HepG2 (cell line): Measurements from ENCODE around the gene PNLIPRP1. TPM values are rescaled to one million over a fixed set of nuclear protein-coding genes. Genes with fewer than 3 reads are reported as not detected.

Source experiments
- ATAC-seq: fragments of 200-7000 bp; cut with Tn5 transposase; 3 replicates; pipeline ENCODE4 v1.9.1; 2020; ENCODE audit warnings: mild to moderate bottlenecking, moderate library complexity
- BruUV-seq: library from RNA; stranded (reverse); fragments of 400-500 nt; replicated peaks from 2 replicates; lab custom pipeline; 2021; lab: Mats Ljungman, UMichigan
- CTCF ChIA-PET: fragments of 300-600 bp; formaldehyde crosslinking; extraction: SDS; loops from one replicate; lab custom pipeline; 2021; ENCODE audit warnings: low total read pairs, inconsistent platforms, low intra/inter-chr PET ratio; lab: Yijun Ruan, JAX
- POLR2A ChIA-PET: fragments of 350-600 bp; sonication (Branson Sonifier 250); formaldehyde crosslinking; loops from one replicate; lab custom pipeline; 2020; ENCODE audit warnings: antibody characterized with exemption, inconsistent platforms; lab: Yijun Ruan, JAX
- DNase-seq: peaks from one replicate; pipeline ENCODE4 v3.0.0-alpha.2; 2015; ENCODE audit warnings: low spot score
- FAIRE-seq: peaks from 3 replicates; lab custom pipeline; 2011; peaks lifted over from hg19 to GRCh38; lab: Jason Lieb, UNC
- H2AFZ ChIP-seq: one replicate; pipeline ENCODE4 v1.6.1; 2011; ENCODE audit warnings: low read length, inconsistent platforms
- H3K27ac ChIP-seq: fragments of 300-600 bp; 3 replicates; pipeline ENCODE4 v1.8.0; 2011; ENCODE audit warnings: mixed run types, mild to moderate bottlenecking, mixed read lengths, low read length, inconsistent platforms; ENCODE audit not compliant: insufficient read depth; ENCODE audit errors: extremely low read length
- H3K27me3 ChIP-seq, 2 experiments: fragments of 200-600 bp in 1 of 2; 2 replicates in 1 of 2; 3 replicates in 1 of 2; pipeline versions ENCODE4 v1.6.0 to v1.8.0; 2011; ENCODE audit warnings: low read length in 2 of 2, mild to moderate bottlenecking in 2 of 2, moderate library complexity in 2 of 2, inconsistent platforms in 1 of 2; ENCODE audit not compliant: insufficient read depth in 2 of 2, control insufficient read depth in 1 of 2
- H3K36me3 ChIP-seq, 2 experiments: fragments of 200-600 bp in 1 of 2; replicated peaks in 1 of 2; 2 replicates in 1 of 2; 3 replicates in 1 of 2; pipeline versions ENCODE4 v1.5.1 to v1.8.0; 2011; ENCODE audit warnings: low read length in 2 of 2, inconsistent platforms in 1 of 2; ENCODE audit not compliant: insufficient read depth in 2 of 2, control insufficient read depth in 1 of 2
- H3K4me1 ChIP-seq: 2 replicates; pipeline ENCODE4 v1.5.1; 2012; ENCODE audit warnings: low read length, inconsistent platforms; ENCODE audit not compliant: insufficient read depth
- H3K4me2 ChIP-seq: 2 replicates; pipeline ENCODE4 v1.6.0; 2011; ENCODE audit warnings: low read depth, low read length, inconsistent platforms
- H3K4me3 ChIP-seq, 3 experiments: fragments of 200-600 bp in 1 of 3; sonication (generic), shearing (Covaris generic) in 1 of 3; replicated peaks in 1 of 3; 2 replicates each; pipeline ENCODE4 v1.5.1; 2011 to 2016; ENCODE audit warnings: low read length in 3 of 3, inconsistent platforms in 2 of 3, low read depth in 2 of 3, mild to moderate bottlenecking in 2 of 3, control low read depth in 1 of 3, mixed read lengths in 1 of 3; ENCODE audit not compliant: insufficient read depth in 1 of 3
- H3K79me2 ChIP-seq: one replicate; pipeline ENCODE4 v1.6.1; 2011; ENCODE audit warnings: low read length, inconsistent platforms; ENCODE audit not compliant: insufficient read depth
- H3K9ac ChIP-seq: 2 replicates; pipeline ENCODE4 v1.6.0; 2011; ENCODE audit warnings: mild to moderate bottlenecking, low read depth, low read length, inconsistent platforms; ENCODE audit not compliant: insufficient read depth
- H3K9me3 ChIP-seq: 2 replicates; pipeline ENCODE4 v1.5.1; 2012; ENCODE audit warnings: mild to moderate bottlenecking, low read length
- H4K20me1 ChIP-seq: 2 replicates; pipeline ENCODE4 v1.6.0; 2011; ENCODE audit warnings: inconsistent platforms, mild to moderate bottlenecking, low read length, moderate library complexity; ENCODE audit not compliant: insufficient read depth
- CCAR2 ChIP-seq: fragments of 200-400 bp; formaldehyde crosslinking; optimal IDR thresholded peaks from 2 replicates; pipeline ENCODE3; 2018; ENCODE audit warnings: low read depth, mild to moderate bottlenecking, low read length, moderate library complexity
- CERS6 ChIP-seq: sonication (generic); formaldehyde crosslinking; IDR thresholded peaks from 2 replicates; pipeline ENCODE4 v1.5.0; 2020; ENCODE audit warnings: missing genetic modification reagents
- KLF13 ChIP-seq: sonication (generic); formaldehyde crosslinking; IDR thresholded peaks from 2 replicates; pipeline ENCODE4 v1.4.0; 2020; ENCODE audit warnings: mild to moderate bottlenecking, missing genetic modification reagents
- KLF6 ChIP-seq: IDR thresholded peaks from 2 replicates; pipeline ENCODE4 v1.8.0; 2016; ENCODE audit warnings: missing biosample characterization, missing genetic modification reagents
- MAFG ChIP-seq: sonication (generic); formaldehyde crosslinking; IDR thresholded peaks from 2 replicates; pipeline ENCODE4 v1.5.1; 2020; ENCODE audit warnings: mild to moderate bottlenecking, missing genetic modification reagents
- MXD3 ChIP-seq: IDR thresholded peaks from 2 replicates; pipeline ENCODE4 v1.6.1; 2016; ENCODE audit warnings: mild to moderate bottlenecking, missing biosample characterization, missing genetic modification reagents
- SMAD9 ChIP-seq: sonication (generic); formaldehyde crosslinking; IDR thresholded peaks from 2 replicates; pipeline ENCODE4 v1.5.1; 2020; ENCODE audit warnings: mild to moderate bottlenecking, missing genetic modification reagents
- SMC3 ChIP-seq: IDR thresholded peaks from 2 replicates; pipeline ENCODE4 v1.6.1; 2011; ENCODE audit warnings: low read length, improper control_type of control experiment
- SP2 ChIP-seq: sonication (generic); formaldehyde crosslinking; IDR thresholded peaks from 2 replicates; pipeline ENCODE4 v1.5.1; 2020; ENCODE audit warnings: mild to moderate bottlenecking, missing genetic modification reagents
- THRA ChIP-seq: sonication (generic); formaldehyde crosslinking; IDR thresholded peaks from 2 replicates; pipeline ENCODE4 v1.4.0; 2020; ENCODE audit warnings: missing genetic modification reagents, borderline replicate concordance
- ZBTB25 ChIP-seq: IDR thresholded peaks from 2 replicates; pipeline ENCODE4 v1.6.1; 2018; ENCODE audit warnings: missing genetic modification reagents
- ZBTB4 ChIP-seq: sonication (generic); formaldehyde crosslinking; IDR thresholded peaks from 2 replicates; pipeline ENCODE4 v1.4.0; 2020; ENCODE audit warnings: missing genetic modification reagents, mild to moderate bottlenecking, borderline replicate concordance
- ZKSCAN1 ChIP-seq: fragments of 150-350 bp; IDR thresholded peaks from 2 replicates; pipeline ENCODE4 v1.6.1; 2014; ENCODE audit warnings: low read length
- ZMYM4 ChIP-seq: sonication (generic); formaldehyde crosslinking; IDR thresholded peaks from 2 replicates; pipeline ENCODE4 v1.8.1; 2023; ENCODE audit warnings: mild to moderate bottlenecking, missing genetic modification reagents
- ZNF225 ChIP-seq: sonication (generic); formaldehyde crosslinking; IDR thresholded peaks from 2 replicates; pipeline ENCODE4 v1.4.0; 2020; ENCODE audit warnings: mild to moderate bottlenecking, missing genetic modification reagents
- ZNF337 ChIP-seq: sonication (generic); formaldehyde crosslinking; IDR thresholded peaks from 2 replicates; pipeline ENCODE4 v1.5.1; 2020; ENCODE audit warnings: missing genetic modification reagents, low read depth, mild to moderate bottlenecking, borderline replicate concordance
- ZNF564 ChIP-seq: sonication (generic); formaldehyde crosslinking; IDR thresholded peaks from 2 replicates; pipeline ENCODE4 v1.8.1; 2023; ENCODE audit warnings: mild to moderate bottlenecking, missing genetic modification reagents
- in situ Hi-C: cut with HindIII; loops from 2 replicates; pipeline ENCODE4 v1.10.0; 2017; ENCODE audit warnings: low pct_unique_long_range_greater_than_20kb; ENCODE audit not compliant: extremely low pct_ligation_motif_present
- intact Hi-C: fragments of 100-400 bp; cut with micrococcal nuclease; formaldehyde crosslinking; loops from one replicate; pipeline ENCODE4 v1.10.0; 2022; ENCODE audit not compliant: unreplicated experiment
- polyA plus RNA-seq, 8 experiments: library from polyadenylated mRNA; depleted of rRNA in 3 of 8; stranded (reverse) in 7 of 8; unstranded in 1 of 8; fragments of >200 nt; fragmentation: Illumina TruSeq in 4 of 8; extraction: Trizol in 4 of 8; gene quantifications; 2 replicates each; pipeline versions ENCODE4 v1.2.1 to v1.2.3, GENCODE V29; 2011 to 2016; ENCODE audit warnings: low read depth in 4 of 8, missing spikeins in 1 of 8, mixed read lengths in 1 of 8; ENCODE audit not compliant: insufficient read depth in 1 of 8
- total RNA-seq, 5 experiments: library from RNA; depleted of rRNA; stranded (reverse); fragments of >200 nt; fragmentation: Illumina TruSeq; extraction: Trizol; gene quantifications; 2 replicates each; pipeline ENCODE4 v1.2.3, GENCODE V29; 2016; ENCODE audit warnings: low read depth in 1 of 5

The PNLIPRP1 gene
- total and polyA plus RNA-seq, 2 of the 13 experiments (the other 11 are each of a cell fraction or from before 2014, with no cell fraction given) = not detected

DNA sequence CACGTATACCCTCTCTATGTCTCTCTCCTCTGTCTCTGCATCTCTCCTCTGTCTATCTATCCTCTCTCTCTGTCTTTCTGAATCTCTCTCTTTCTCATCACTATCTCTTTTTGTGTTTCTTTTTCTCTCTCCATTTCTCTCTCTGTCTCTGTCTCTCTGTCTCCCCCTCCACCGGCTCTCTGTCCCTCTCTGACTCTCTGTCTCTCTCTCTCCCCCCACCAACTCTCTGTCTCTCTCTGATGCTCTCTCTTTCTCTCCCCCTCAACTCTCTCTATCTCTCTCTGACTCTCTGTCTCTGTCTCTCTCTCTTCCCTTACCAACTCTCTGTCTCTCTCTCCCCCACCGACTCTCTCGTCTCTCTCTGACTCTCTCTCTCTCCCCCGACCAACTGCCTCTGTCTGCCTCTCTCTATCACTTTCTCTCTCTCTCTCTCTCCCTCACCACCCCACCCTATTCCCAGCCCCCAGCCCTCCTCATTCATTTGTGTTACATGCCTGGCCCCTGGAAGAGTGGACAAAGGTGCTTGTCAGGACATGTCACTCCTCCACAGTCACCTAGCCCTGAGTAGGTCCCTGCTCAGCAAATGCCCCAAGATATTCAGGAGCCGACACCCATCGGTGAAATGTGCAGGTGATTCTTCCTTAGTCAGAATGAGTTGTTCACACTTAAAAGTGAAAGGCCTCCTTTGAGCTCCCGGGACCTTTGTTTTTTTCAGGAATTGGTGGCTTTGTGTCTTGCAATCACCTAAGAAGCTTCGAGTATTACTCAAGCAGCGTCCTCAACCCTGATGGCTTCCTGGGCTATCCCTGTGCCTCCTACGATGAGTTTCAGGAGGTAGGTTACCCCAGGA, 43.6 kb downstream of the PNLIPRP1 start (continued):
- TF ChIP-seq CERS6 (CRISPR knock-in tag) (no peak), KLF6 (CRISPR knock-in tag) (no peak)

- Histone ChIP-seq H4K20me1 (no peaks in the 10 kb centered on the region), H3K4me2 (no peak overlapping the region), H3K27me3 (no peaks in the 10 kb centered on the region), H3K36me3 (no peaks in the 10 kb centered on the region), H3K9me3 (no peaks in the 10 kb centered on the region), H3K4me1 (no peaks in the 10 kb centered on the region), H2AFZ (no peak overlapping the region), H3K9ac (no peak overlapping the region), H3K4me3 (no peak overlapping the region), H3K27ac (no peak overlapping the region), H3K79me2 (no peaks in the 10 kb centered on the region)
- DNase-seq (no peak), ATAC-seq (no peak), FAIRE-seq (no peak)
- ChIA-PET CTCF (no interaction called here), POLR2A (no interaction called here)
- in situ Hi-C loops (no loop called here), intact Hi-C loops (no loop called here)
- BruUV-seq = no TSS peak
- no peak for TF ChIP-seq SMAD9
- no peak for TF ChIP-seq SMC3
- no peak for TF ChIP-seq MAFG (CRISPR knock-in tag)
- no peak for TF ChIP-seq ZBTB25 (CRISPR knock-in tag)
- TF ChIP-seq MXD3 (CRISPR knock-in tag) = no peak
- no peak for TF ChIP-seq ZNF337
- TF ChIP-seq ZMYM4 (CRISPR knock-in tag) = no peak
- no peak for TF ChIP-seq SP2 (CRISPR knock-in tag)
- TF ChIP-seq ZKSCAN1 = no peak
- TF ChIP-seq KLF13 = no peak
- TF ChIP-seq CCAR2 = no peak
- TF ChIP-seq ZBTB4 = no peak
- no peak for TF ChIP-seq ZNF225
- TF ChIP-seq ZNF564 (CRISPR knock-in tag) = no peak
- TF ChIP-seq THRA (CRISPR knock-in tag) = no peak
Measured at GRCh38 chr10:116636385-116636784, 45.6 kb downstream of the PNLIPRP1 start.
